Measurements from ENCODE around the gene FKRP. TPM values are rescaled to one million over a fixed set of nuclear protein-coding genes. Genes with fewer than 3 reads are reported as not detected.
"Not testable (repeated sequence)": the region's sequence is repeated elsewhere in the genome, so short reads cannot be mapped to it uniquely, and the experiment has no call there.

The FKRP gene
- total RNA-seq, 1 experiment from 2014 or later, result 21.7 TPM

DNA sequence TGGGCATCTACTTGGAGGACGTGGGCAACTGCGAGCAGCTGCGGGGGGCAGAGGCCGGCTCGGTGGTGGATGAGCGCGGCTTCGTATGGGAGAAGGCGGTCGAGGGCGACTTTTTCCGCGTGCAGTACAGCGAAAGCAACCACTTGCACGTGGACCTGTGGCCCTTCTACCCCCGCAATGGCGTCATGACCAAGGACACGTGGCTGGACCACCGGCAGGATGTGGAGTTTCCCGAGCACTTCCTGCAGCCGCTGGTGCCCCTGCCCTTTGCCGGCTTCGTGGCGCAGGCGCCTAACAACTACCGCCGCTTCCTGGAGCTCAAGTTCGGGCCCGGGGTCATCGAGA, 10.7 kb downstream of the FKRP start:
- no peak for DNase-seq (ENCODE audit: low read depth)

DNA sequence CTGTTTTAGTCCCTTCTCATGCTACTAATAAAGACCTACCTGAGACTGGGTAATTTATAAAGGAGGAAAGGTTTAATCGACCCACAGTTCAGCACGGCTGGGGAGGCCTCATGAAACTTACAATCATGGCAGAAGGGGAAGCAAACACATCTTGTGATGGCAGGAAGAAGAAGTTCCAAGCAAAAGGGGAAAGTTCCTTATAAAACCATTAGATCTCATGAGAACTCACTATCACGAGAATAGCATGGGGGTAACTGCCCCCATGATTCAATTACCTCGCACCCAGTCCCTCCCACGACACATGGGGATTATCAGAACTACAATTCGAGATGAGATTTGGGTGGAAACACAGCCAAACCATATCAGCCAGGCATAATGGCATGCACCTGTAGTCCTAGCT, 13.3 kb downstream of the FKRP start:
- no peak for DNase-seq (ENCODE audit: low read depth)

DNA sequence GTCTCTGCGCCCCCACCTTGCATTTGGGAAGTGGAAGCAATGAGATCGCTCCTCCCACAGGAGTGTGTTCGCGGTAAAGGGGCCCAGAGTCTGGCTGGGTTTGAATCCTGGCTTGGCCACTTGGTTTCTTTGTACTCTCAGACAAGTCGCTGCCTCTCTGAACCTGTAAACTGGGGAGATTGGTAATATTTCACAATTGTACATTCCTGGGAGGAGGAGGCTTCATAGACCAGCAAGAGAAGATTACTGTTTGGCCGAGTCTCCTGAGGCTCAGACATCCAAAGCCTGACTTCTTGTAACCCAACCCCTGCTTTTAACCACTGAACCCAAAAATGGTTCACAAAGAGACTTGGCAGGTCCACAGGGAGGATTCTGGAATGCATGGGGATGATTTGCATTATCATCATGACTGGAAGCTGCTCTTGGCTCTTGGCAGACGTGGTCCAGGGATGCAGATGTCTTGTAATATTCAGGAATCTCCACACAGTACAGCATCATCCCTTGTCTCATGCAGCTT, 14.0 kb downstream of the FKRP start:
- DNase-seq (ENCODE audit: low read depth), result no peak

DNA sequence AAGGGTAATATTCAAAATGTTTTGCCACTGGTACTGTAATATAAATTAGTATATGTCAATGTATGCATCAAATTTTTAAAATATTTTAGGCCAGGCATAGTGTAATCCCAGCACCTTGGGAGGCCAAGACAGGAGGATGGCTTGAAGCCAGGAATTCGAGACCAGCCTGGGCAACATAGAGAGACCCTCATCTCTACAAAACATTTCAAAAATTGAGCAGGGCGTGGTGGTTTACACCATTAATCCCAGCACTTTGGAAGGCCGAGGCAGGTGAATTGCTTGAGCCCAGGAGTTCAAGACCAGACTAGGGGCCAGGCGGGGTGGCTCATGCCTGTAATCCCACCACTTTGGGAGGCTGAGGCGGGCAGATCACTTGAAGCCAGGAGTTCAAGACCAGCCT, 14.5 kb downstream of the FKRP start:
- no peak for DNase-seq (ENCODE audit: low read depth)

DNA sequence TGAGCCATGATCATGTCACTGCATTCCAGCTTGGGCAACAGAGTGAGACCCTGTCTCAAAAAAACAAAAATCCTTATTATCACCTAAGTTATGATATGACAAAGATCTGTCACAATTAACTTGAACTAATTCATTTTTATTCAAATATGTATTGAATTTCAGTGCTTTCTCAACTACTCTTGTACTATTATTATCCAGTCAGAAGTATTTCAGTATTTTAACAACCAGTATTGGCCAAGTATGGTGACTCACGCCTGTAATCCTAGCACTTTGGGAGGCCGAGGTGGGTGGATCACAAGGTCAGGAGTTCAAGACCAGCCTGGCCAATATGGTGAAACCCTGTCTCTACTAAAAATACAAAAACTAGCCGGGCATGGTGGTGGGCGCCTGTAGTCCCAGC, 15.0 kb downstream of the FKRP start:
- not testable (repeated sequence) for DNase-seq (ENCODE audit: low read depth)

DNA sequence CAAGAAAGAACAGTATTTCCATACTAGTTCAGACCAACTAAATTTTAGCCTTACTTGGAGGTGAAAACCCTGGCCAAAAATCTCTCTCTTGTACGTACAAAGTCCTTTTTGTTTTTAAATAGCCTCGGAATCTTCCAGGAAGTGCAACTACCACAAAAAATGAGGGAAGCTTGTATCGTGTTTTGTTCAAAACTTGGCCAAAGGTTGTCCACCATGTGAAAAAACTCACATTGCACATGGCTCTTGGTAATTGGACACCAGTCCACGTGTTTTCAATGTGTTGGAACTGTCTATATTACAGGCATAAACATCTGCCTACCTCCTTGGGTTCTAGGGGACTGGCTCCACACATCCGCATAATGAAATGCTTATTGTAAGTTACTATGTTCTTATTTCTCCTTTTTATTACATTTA, 15.6 kb downstream of the FKRP start:
- no peak for DNase-seq (ENCODE audit: low read depth)

DNA sequence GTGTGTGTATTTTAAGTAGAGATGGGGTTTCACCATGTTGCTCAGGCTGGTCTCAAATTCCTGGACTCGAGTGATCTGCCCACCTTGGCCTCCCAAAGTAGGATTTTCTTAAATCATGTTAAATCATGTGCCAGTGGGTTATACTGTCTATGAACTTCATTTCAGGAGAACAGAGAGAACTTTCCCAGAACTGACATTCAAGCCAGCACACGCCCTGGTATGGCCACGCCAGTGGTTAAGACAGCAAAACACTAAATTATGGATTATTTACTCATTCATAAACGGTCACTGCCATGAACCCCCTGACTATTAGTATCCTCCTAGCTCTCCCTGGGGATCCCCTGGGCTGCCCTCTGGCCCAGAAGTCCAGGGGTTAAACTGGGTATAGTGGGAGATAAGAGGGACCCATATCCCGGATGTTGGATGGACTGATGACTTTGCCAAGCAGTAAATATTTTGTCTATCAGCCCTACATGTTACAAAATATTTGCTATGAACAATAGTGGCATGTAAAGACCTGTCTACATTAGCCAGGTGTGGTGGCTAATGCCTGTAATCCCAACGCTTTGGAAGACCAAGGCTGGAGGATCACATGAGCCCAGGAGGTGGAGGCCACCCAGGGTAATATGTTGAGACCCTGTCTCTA, 16.5 kb downstream of the FKRP start:
- DNase-seq (ENCODE audit: low read depth), result no peak

DNA sequence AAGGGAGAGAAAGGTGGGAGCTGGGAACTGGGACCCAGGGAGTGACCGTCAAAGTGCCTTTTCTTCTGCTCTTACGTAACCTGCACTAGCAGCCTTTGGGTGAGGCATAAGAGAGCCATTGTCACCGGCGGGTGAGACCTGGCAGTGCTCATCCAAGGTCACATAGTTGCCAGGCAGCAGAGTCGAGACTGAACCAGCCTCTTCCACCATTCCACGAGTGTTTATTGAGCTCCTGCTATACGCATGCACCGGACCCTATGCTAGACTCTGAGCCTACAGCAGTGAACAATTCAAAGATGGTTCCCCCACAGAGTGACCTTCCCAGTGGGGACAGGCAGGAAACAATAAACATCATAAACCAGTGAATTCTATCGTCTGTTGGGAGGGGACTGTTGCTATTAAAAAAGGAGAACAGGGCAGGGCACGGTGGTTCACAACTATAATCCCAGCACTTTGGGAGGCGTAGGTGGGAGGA, 19.0 kb downstream of the FKRP start:
- DNase-seq (ENCODE audit: low read depth), result no peak

DNA sequence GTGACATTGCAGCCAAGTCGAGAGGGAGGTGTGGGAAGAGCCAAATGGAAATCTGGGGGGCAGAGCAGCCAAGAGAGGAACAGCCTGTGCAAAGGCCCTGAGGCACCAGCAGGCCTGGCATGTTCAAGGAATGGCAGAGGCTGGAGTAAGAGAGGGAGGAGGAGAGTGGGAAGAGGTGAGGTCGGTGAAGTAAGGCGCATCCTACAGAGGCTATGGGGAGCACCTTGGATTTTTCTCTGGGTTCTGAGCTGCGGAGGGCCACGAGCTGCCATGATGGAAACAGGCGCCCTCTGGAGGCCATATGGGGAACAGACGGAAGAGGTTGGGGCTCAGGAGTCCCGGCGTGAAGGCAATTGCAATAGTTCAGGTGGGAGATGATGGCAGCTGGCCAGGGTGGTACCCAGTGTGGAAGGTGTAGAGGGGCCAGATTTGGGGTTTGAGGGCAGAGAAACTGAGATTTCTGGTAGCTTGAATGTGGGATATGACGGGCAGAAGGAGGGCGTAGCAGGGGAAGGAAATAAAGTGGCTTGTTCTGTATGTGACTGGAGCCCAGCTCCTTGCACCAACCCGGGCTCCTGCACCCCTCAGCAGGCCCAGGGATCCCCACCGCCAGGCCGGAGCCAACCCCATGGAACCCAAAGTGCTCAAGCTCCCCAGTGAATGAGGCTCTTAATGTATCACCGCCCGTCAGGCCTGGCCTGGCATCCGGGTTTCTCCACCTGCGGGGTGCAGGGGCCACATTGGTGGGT, 20.9 kb downstream of the FKRP start:
- peak; percentile 23 for DNase-seq (ENCODE audit: low read depth)

DNA sequence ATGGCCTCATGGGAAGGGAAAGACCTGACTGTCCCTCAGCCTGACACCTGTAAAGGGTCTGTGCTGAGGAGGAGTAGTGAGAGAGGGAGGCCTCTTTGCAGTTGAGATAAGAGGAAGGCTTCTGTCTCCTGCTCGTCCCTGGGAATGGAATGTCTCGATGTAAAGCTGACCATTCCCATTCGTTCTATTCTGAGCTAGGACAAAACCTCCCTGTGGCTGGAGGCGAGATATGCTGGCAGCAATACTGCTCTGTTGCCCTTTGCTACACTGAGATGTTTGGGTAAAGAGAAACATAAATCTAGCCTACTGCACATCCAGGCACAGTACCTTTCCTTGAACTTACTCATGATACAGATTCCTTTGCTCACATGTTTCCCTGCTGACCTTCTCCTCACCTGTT, 22.9 kb downstream of the FKRP start:
- DNase-seq (ENCODE audit: low read depth), result not testable (repeated sequence)

DNA sequence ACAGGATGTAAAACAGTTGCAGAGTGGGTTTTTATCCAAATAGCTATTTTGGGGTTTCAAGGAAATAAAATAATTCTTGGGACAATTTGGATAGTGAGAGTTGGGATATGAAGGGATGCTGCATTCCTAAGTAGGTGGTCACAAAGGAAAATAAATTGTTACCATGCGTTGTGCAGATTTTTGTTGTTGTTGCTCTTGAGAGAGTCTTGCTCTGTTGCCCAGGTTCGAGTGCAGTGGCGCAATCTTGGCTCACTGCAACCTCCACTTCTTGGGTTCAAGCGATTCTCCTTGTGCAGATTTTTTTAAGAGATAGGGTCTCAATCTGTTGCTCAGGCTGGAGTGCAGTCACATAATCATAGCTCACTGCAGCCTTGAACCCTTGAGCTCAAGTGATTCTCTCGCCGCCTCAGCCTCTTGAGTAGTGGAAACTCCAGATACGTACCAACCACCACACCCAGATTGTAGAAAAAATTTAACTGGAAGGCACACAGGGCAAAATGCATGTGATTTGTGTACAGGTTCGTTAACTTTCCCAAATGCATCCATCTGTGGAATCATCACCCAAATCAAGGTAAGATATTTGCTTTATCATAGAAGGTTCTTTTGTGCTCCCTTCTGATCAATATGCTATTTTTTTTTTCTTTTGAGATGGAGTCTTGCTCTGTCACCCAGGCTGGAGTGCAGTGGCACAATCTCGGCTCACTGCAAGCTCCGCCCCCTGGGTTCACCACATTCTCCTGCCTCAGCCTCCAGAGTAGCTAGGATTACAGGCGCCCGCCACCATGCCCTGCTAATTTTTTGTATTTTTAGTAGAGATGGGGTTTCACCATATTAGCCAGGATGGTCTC, 26.5 kb downstream of the FKRP start:
- DNase-seq (ENCODE audit: low read depth), result no peak

DNA sequence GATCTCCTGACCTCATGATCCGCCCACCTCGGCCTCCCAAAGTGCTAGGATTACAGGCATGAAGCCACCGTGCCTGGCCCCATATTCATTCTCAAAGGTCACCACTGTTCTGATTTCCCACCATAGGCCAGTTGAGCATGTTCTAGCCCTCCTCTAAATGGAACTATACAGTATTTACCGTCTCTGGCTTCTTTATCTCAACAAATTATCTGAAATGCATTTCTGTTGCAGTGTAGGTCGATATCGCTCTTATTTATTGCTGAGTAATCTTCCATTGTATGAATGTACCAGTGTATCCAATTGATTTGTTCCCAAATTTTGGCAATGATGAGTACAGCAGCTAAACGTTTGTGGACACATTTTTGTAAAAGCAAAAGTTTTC, 27.2 kb downstream of the FKRP start:
- DNase-seq (ENCODE audit: low read depth), result no peak

DNA sequence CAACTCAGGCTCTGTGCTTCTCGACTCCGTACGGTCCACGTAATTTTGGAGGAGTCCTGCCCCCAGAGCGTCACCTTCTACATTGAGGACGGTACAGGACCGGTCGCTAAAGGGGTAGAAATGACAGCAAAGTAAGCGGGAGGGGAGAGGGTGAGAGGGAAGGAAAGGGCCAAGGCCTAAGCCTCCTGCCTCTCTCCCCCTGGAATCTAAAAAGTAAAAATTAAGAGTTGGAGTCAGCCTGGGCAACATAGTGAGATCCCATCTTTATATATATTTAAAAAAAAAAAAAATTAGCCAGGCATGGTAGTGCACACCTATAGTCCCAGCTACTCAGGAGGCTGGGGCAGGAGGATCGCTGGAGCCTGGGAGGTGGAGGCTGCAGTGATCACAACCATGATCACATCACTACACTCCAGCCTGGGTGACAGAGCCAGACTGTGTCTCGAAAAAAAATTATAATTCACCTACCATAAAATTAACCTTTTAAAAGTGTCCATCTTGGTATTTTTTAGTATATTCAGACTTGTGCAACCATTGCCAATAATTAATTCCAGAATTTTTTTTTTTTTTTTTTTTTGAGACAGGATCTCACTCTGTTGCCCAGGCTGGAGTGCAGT, 29.9 kb downstream of the FKRP start:
- DNase-seq (ENCODE audit: low read depth), result no peak

DNA sequence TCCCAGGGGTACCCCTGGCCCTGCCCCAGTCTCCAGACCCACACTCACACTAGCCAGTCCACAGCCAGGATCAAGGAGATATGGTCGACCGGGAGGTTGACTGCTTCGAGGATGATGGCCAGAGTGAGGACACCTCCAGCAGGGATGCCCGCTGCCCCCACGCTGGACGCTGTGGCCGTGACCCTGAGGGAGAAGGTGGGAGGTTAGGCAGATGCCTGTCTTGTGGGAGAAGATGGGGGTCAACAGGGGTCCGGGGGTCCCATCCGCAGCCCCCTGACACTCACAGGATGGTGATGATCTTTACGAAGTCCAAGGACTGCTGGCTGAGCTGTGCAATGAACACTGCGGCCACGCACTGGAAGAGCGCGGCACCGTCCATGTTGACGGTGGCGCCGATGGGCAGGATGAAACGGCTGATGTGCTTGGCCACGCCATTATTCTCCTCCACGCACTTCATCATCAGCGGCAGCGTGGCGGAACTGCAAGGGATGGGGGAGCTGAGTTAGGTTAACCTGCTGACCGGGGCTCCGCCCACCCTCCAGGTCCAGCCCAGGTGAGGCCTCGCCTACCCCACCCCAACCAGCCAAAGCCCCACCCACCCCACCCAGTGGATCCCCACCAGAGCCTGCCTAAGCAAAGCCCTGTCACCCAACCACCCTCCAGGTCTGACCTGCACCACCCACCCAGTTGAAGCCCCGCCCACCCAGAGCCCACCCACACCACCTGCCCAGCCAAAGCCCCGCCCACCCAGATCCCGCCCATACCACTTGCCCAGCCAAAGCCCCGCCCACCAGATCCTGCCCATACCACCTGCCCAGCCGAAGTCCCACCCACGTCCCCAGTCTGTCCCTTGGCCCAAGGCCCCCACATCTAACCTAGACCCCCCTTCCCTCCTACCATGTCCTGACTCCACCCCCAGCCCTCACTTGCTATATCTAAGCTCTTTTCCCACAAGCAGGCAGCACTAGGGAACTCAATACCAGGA, 31.4 kb downstream of the FKRP start:
- no peak for DNase-seq (ENCODE audit: low read depth)

DNA sequence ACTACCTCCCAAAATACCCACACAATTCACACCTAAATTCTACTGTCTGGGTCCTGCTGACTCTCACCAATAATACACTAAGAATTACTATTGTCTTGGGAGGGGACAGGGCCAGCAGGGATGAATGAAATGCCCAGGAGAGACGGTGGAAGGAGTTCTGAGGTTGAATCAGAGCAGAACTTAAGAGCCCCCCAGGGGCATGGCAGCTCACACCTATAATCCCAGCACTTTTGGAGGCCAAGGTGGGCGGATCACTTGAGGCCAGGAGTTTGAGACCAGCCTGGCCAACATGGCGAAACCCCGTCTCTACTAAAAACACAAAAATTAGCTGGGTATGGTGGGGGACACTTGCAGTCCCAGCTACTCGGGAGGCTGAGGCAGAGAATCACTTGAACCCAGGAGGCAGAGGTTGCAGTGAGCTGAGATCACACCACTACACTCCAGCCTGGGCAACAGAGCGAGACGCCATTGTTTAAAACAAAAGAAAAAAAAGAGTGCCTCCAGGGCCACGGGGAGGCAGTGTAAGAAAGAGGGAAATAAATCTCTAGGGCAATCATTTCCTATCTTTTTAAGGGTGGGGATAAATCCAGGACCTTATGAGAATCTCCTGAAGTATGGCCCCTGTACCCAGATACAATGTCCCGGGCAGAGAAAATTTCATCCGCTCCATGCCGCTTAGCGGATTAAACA, 32.2 kb downstream of the FKRP start:
- DNase-seq (ENCODE audit: low read depth), result not testable (repeated sequence)

DNA sequence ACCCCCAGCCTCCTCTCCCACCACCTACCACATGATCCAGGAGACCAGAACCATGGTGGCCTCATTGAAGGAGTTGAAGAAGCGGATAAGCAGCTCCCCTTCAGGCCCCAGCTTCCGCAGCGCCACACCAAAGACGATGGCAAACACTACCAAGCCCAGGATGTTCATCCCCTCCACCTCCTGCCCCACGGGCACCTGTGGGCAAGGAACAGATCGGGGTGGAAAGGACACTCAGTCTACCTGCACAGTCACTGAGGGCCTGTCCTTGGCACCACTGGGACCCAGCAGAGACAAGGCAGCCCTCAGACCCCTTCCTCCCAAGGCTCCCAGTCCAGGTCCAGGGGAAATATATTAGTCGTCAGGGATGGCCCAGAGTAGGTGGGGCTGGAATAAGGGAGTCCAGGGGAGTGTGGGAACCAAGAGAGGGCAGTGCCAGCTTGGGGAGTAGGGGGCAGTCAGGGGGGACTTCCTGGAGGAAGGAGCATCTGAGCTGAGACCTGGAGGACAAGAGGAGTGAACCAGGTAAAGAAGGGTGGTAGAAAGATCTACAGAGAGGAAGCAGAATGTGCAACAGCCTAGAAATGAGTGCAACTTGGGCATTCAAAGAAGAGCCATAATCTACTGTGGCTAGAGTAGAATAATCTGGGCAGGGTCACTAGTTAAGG, 36.6 kb downstream of the FKRP start:
- DNase-seq (ENCODE audit: low read depth), result no peak

DNA sequence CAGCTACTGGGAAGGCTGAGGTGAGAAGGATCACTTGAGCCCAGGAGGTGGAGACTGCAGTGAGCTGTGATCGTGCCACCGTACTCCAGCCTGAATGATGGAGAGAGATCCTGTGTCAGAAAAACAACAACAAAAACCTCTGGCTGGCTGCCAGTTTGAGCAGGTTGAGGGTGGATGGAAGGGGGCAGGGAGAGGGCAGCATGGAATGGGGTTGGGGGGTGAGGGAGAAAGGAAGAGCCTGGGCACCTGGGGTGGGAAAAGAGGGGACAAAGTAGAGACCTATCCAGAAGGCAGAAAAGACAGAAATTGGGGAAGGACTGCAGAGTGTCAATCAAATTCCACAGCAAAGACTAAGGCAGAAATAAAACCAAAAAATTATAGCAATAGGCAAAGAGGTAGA, 37.8 kb downstream of the FKRP start:
- no peak for DNase-seq (ENCODE audit: low read depth)

DNA sequence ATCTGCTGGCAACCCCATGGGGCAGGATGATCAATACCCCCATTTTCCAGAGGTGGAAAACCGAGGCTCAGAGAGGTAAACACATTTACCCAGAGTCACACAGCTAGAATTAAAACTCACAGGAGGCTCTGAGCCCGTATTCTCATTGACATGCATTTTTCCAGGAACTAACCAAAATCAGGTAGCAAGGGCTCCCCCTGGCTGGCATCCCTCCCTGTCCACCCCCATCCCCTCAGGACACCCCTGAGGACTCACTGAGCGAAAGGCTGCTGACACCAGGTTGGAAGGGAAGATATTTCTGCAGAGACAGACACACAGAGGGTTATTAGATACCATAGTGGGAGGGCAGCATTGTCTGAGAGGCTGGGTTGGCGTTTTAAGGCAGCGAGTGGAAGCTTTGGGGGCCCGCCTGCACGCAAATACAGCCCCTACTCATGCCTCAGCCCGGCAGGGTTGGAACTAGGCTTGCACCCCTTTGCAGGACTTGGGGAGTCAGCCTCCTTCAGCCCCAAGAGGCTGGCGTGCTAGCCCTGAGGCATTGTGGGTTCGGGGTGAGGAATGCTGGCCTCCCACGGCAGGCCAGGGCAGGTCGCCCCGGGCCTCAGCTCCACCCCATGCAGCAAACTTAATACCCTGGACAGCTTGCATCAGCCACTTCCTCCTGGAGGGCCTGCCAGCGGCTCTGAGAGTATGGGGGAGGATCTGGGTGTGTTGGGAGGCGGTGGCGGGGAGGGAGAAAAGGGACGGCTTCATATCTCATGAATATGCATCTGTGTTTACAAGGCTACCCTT, 38.6 kb downstream of the FKRP start:
- DNase-seq (ENCODE audit: low read depth), result peak; percentile 91

Data from HT1080 (cell line).